ENCODE results near the gene ZSWIM6.

Gene ZSWIM6

GRCh38 chr5:61331407-61332357 lies at the start of gene ZSWIM6:
TSS of gene ZSWIM6 (plus strand) at chr5:61332258. CDS start at chr5:61332273, 15 bp downstream.
- peak within 1 kb of the TSS; percentile 84 for H3K4me3 ChIP-seq (ENCODE audit: low read depth, low read length)
- in situ Hi-C loops (cut with HindIII; ENCODE audit: low sequenced_read_pairs) = no loop called here
- peak; percentile 100 for DNase-seq (ENCODE audit: low read depth, low spot score)
- TF ChIP-seq, protein P1, sequence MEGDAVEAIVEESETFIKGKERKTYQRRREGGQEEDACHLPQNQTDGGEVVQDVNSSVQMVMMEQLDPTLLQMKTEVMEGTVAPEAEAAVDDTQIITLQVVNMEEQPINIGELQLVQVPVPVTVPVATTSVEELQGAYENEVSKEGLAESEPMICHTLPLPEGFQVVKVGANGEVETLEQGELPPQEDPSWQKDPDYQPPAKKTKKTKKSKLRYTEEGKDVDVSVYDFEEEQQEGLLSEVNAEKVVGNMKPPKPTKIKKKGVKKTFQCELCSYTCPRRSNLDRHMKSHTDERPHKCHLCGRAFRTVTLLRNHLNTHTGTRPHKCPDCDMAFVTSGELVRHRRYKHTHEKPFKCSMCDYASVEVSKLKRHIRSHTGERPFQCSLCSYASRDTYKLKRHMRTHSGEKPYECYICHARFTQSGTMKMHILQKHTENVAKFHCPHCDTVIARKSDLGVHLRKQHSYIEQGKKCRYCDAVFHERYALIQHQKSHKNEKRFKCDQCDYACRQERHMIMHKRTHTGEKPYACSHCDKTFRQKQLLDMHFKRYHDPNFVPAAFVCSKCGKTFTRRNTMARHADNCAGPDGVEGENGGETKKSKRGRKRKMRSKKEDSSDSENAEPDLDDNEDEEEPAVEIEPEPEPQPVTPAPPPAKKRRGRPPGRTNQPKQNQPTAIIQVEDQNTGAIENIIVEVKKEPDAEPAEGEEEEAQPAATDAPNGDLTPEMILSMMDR (IDR thresholded peaks at IDR 0.05; ENCODE audit: low read depth, low read length) = no peak

DNA sequence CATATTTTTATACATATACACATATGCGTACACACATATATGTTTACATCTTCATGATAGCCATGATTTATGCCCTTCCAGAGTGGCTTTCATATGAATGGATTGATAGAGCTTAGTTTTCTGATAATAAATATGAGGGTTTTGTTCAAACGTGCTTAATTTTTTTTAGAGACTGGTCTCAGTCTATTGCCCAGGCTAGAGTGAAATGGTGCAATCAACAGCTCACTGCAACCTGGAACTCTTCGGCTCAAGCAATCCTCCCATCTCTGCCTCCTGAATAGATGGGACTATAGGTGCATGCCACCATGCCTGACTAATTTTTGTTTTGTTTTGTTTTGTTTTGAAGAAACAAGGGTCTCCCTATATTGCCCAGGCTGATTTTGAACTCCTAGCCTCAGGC lies 48.6 kb upstream of the ZSWIM6 start:
- in situ Hi-C loops (cut with HindIII; ENCODE audit: low sequenced_read_pairs) = no loop called here
- TF ChIP-seq, protein P1 (IDR thresholded peaks at IDR 0.05; ENCODE audit: low read depth, low read length) = no peak
- no peak overlapping the region for H3K4me3 ChIP-seq (ENCODE audit: low read depth, low read length)
- DNase-seq (ENCODE audit: low read depth, low spot score) = no peak

- in situ Hi-C loops (cut with HindIII; ENCODE audit: low sequenced_read_pairs) = no loop called here
- no peak overlapping the region for H3K4me3 ChIP-seq (ENCODE audit: low read depth, low read length)
- no peak for DNase-seq (ENCODE audit: low read depth, low spot score)
- TF ChIP-seq, protein P1 (IDR thresholded peaks at IDR 0.05; ENCODE audit: low read depth, low read length) = no peak
Observed at GRCh38 chr5:61285531-61285930, 46.5 kb upstream of the ZSWIM6 start.

DNA sequence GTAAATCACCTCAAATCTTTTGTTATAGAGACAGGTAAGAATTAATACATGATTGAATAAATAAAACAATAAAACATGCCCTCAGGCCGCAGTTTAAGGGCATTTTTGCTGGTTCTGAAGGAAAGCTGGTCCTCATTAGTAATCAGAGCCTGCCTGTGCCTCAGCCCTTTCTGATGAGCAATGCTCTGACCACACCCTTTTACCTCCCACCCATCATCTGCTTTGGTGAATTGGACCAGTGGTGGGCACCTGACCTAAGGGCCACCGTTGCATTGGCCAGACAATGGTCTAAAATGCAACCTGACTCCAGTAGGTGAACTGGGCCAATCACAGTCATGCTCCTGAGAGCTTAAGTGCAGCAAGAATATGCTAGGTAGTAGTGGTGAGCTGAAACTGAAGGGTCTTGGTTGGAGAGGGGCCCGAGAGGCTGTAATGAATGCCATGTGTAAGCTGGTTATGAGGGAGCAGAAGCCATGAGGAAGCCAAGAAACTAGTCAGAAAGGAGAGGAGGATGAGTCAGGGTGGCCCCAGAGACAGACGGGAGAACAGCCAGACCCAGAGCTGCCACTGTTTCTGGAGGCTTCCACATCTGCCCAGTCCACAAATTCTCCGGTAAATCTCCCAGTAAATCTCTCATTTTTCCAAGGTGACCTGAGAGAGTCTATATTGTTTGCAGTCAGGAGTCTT lies 45.5 kb upstream of the ZSWIM6 start:
- no peak overlapping the region for H3K4me3 ChIP-seq (ENCODE audit: low read depth, low read length)
- in situ Hi-C loops (cut with HindIII; ENCODE audit: low sequenced_read_pairs) = no loop called here
- TF ChIP-seq, protein P1 (IDR thresholded peaks at IDR 0.05; ENCODE audit: low read depth, low read length) = no peak
- peak; percentile 52 for DNase-seq (ENCODE audit: low read depth, low spot score)

- no peak overlapping the region for H3K4me3 ChIP-seq (ENCODE audit: low read depth, low read length)
- in situ Hi-C loops (cut with HindIII; ENCODE audit: low sequenced_read_pairs) = no loop called here
- TF ChIP-seq, protein P1 (IDR thresholded peaks at IDR 0.05; ENCODE audit: low read depth, low read length) = no peak
- no peak for DNase-seq (ENCODE audit: low read depth, low spot score)
Observed at GRCh38 chr5:61287474-61287873, 44.6 kb upstream of the ZSWIM6 start.

GRCh38 chr5:61289241-61289640 lies 42.8 kb upstream of the ZSWIM6 start:
- no peak overlapping the region for H3K4me3 ChIP-seq (ENCODE audit: low read depth, low read length)
- TF ChIP-seq, protein P1 (IDR thresholded peaks at IDR 0.05; ENCODE audit: low read depth, low read length) = no peak
- no peak for DNase-seq (ENCODE audit: low read depth, low spot score)
- in situ Hi-C loops (cut with HindIII; ENCODE audit: low sequenced_read_pairs) = no loop called here
